H1 (cell line): Measurements from ENCODE around the gene BTBD16. TPM values are rescaled to one million over a fixed set of nuclear protein-coding genes. Genes with fewer than 3 reads are reported as not detected.

Experiments
- CTCF ChIA-PET: fragments of 300-600 bp; sonication (Branson Sonifier 250); formaldehyde crosslinking; loops from one replicate; lab custom pipeline; 2021; ENCODE audit not compliant: partially characterized antibody; lab: Charles Lee
- POLR2A ChIA-PET: fragments of 300-600 bp; sonication (Branson Sonifier 250); formaldehyde crosslinking; loops from one replicate; lab custom pipeline; 2021; ENCODE audit warnings: inconsistent platforms; ENCODE audit not compliant: partially characterized antibody; lab: Charles Lee
- DNase-seq, 2 experiments: peaks; one replicate each; pipeline versions ENCODE4 v3.0.0 to v3.0.0-alpha.2; 2010 to 2022; ENCODE audit warnings: low spot score in 2 of 2, low read depth in 1 of 2, mixed read lengths in 1 of 2
- FAIRE-seq: peaks from 2 replicates; lab custom pipeline; 2011; peaks lifted over from hg19 to GRCh38; lab: Jason Lieb, UNC
- H2AFZ ChIP-seq: 2 replicates; pipeline ENCODE4 v1.8.1; 2012; ENCODE audit warnings: low read length, inconsistent platforms
- H2AK5ac ChIP-seq: 2 replicates; pipeline ENCODE4 v1.6.1; 2013; ENCODE audit warnings: low read depth, low read length
- H2BK120ac ChIP-seq: replicated peaks from 2 replicates; pipeline ENCODE3; 2013; ENCODE audit warnings: low read depth, low read length, inconsistent platforms
- H2BK12ac ChIP-seq: 2 replicates; pipeline ENCODE4 v1.6.1; 2013; ENCODE audit warnings: low read depth, low read length
- H2BK15ac ChIP-seq: 2 replicates; pipeline ENCODE4 v1.6.1; 2013; ENCODE audit warnings: low read length
- H2BK20ac ChIP-seq: 2 replicates; pipeline ENCODE4 v1.6.1; 2013; ENCODE audit warnings: low read length
- H2BK5ac ChIP-seq: 2 replicates; pipeline ENCODE4 v1.6.1; 2013; ENCODE audit warnings: low read depth, low read length
- H3K14ac ChIP-seq: 2 replicates; pipeline ENCODE4 v1.6.1; 2013; ENCODE audit warnings: inconsistent platforms; ENCODE audit not compliant: insufficient read length
- H3K18ac ChIP-seq: 2 replicates; pipeline ENCODE4 v1.6.1; 2013; ENCODE audit warnings: low read length; ENCODE audit errors: extremely low read depth
- H3K23ac ChIP-seq: 2 replicates; pipeline ENCODE4 v1.6.1; 2013; ENCODE audit warnings: inconsistent platforms; ENCODE audit not compliant: insufficient read length
- H3K23me2 ChIP-seq: 2 replicates; pipeline ENCODE4 v1.6.1; 2013; ENCODE audit warnings: low read depth, low read length
- H3K27ac ChIP-seq: 2 replicates; pipeline ENCODE4 v1.6.1; 2011; ENCODE audit warnings: low read depth, low read length, inconsistent platforms
- H3K27me3 ChIP-seq, 4 experiments: replicated peaks in 1 of 4; 1 replicate in 1 of 4; 2 replicates in 3 of 4; pipeline versions ENCODE4 v1.6.1 to v1.8.1; 2011 to 2013; ENCODE audit warnings: low read length in 3 of 4, mild to moderate bottlenecking in 3 of 4, inconsistent platforms in 2 of 4, mixed read lengths in 2 of 4, moderate library complexity in 1 of 4; ENCODE audit not compliant: control insufficient read depth in 3 of 4, insufficient read depth in 3 of 4; ENCODE audit errors: extremely low read depth in 1 of 4
- H3K36me3 ChIP-seq, 4 experiments: 2 replicates each; pipeline versions ENCODE4 v1.6.1 to v1.8.1; 2011 to 2013; ENCODE audit warnings: mild to moderate bottlenecking in 4 of 4, low read length in 3 of 4, moderate library complexity in 2 of 4, control low read depth in 1 of 4, inconsistent platforms in 1 of 4; ENCODE audit not compliant: insufficient read depth in 4 of 4, control insufficient read depth in 2 of 4
- H3K4ac ChIP-seq: replicated peaks from 2 replicates; pipeline ENCODE3; 2013; ENCODE audit warnings: low read length, low read depth, mixed read lengths, inconsistent platforms; ENCODE audit not compliant: insufficient read length
- H3K4me1 ChIP-seq, 4 experiments: replicated peaks in 1 of 4; 1 replicate in 1 of 4; 2 replicates in 3 of 4; pipeline versions ENCODE4 v1.6.1 to v1.8.1; 2011 to 2013; ENCODE audit warnings: low read length in 3 of 4, inconsistent platforms in 2 of 4, mixed read lengths in 1 of 4; ENCODE audit not compliant: insufficient read depth in 4 of 4, control insufficient read depth in 3 of 4
- H3K4me2 ChIP-seq, 2 experiments: 2 replicates each; pipeline versions ENCODE4 v1.6.1 to v1.8.1; 2011 to 2013; ENCODE audit warnings: low read depth in 2 of 2, low read length in 2 of 2, control low read depth in 1 of 2, inconsistent platforms in 1 of 2, mild to moderate bottlenecking in 1 of 2; ENCODE audit not compliant: insufficient read depth in 1 of 2
- H3K4me3 ChIP-seq, 4 experiments: fragments of 200-600, 300-600 bp in 1 of 4; sonication (generic), shearing (Covaris generic), sonication (Bioruptor Twin) in 1 of 4; 2 replicates each; pipeline versions ENCODE4 v1.5.1 to v1.8.1; 2011 to 2016; ENCODE audit warnings: low read length in 4 of 4, low read depth in 3 of 4, control low read depth in 2 of 4, inconsistent platforms in 2 of 4, mild to moderate bottlenecking in 2 of 4, mixed read lengths in 1 of 4, moderate library complexity in 1 of 4; ENCODE audit not compliant: insufficient read depth in 2 of 4; ENCODE audit errors: extremely low read depth in 1 of 4
- H3K56ac ChIP-seq: replicated peaks from 2 replicates; pipeline ENCODE3; 2013; ENCODE audit warnings: low read depth, mild to moderate bottlenecking, mixed read lengths, low read length, inconsistent platforms; ENCODE audit not compliant: insufficient read length
- H3K79me1 ChIP-seq: 2 replicates; pipeline ENCODE4 v1.6.1; 2013; ENCODE audit warnings: low read depth, low read length, control low read depth
- H3K79me2 ChIP-seq, 2 experiments: 2 replicates each; pipeline versions ENCODE4 v1.6.1 to v1.8.1; 2012 to 2013; ENCODE audit warnings: low read length in 2 of 2, mild to moderate bottlenecking in 2 of 2, inconsistent platforms in 1 of 2; ENCODE audit not compliant: insufficient read depth in 2 of 2, control insufficient read depth in 1 of 2
- H3K9ac ChIP-seq, 4 experiments: replicated peaks in 1 of 4; 1 replicate in 1 of 4; 2 replicates in 3 of 4; pipeline versions ENCODE4 v1.6.1 to v1.8.1; 2011 to 2013; ENCODE audit warnings: low read depth in 3 of 4, low read length in 3 of 4, control low read depth in 2 of 4, mild to moderate bottlenecking in 2 of 4, moderate library complexity in 2 of 4, inconsistent platforms in 1 of 4; ENCODE audit errors: extremely low read depth in 1 of 4
- H3K9me3 ChIP-seq, 2 experiments: 2 replicates each; pipeline versions ENCODE4 v1.6.1 to v1.8.1; 2012 to 2013; ENCODE audit warnings: mild to moderate bottlenecking in 2 of 2, moderate library complexity in 2 of 2, control low read depth in 1 of 2, inconsistent platforms in 1 of 2, low read depth in 1 of 2, low read length in 1 of 2, mixed read lengths in 1 of 2; ENCODE audit not compliant: insufficient read depth in 2 of 2
- H4K20me1 ChIP-seq, 2 experiments: replicated peaks in 1 of 2; 2 replicates each; pipeline versions ENCODE3 to v1.8.1; 2011 to 2013; ENCODE audit warnings: inconsistent platforms in 2 of 2, low read length in 2 of 2, mild to moderate bottlenecking in 1 of 2; ENCODE audit not compliant: insufficient read depth in 2 of 2, control insufficient read depth in 1 of 2
- H4K5ac ChIP-seq: 2 replicates; pipeline ENCODE4 v1.6.1; 2013; ENCODE audit warnings: low read length, low read depth, mixed read lengths, inconsistent platforms; ENCODE audit not compliant: insufficient read length
- H4K8ac ChIP-seq: 2 replicates; pipeline ENCODE4 v1.8.0; 2013; ENCODE audit warnings: mild to moderate bottlenecking, moderate library complexity, low read length, inconsistent platforms; ENCODE audit not compliant: insufficient read depth; ENCODE audit errors: extremely low read depth
- H4K91ac ChIP-seq: replicated peaks from 2 replicates; pipeline ENCODE3; 2013; ENCODE audit warnings: low read length, mixed read lengths, inconsistent platforms; ENCODE audit not compliant: insufficient read length
- ASH2L ChIP-seq: fragments of 200-600, 300-600 bp; sonication (generic); IDR thresholded peaks from one replicate; pipeline ENCODE4 v1.7.1; 2017; ENCODE audit warnings: low read length
- CEBPB ChIP-seq: IDR thresholded peaks from 2 replicates; pipeline ENCODE4 v1.6.1; 2012; ENCODE audit warnings: low read depth, low read length
- CHD1 ChIP-seq: IDR thresholded peaks from 2 replicates; pipeline ENCODE4 v1.6.1; 2012; ENCODE audit warnings: low read depth, low read length, improper control_type of control experiment
- E2F6 ChIP-seq: IDR thresholded peaks from 2 replicates; pipeline ENCODE4 v1.6.1; 2012; ENCODE audit warnings: inconsistent platforms
- EGR1 ChIP-seq: IDR thresholded peaks from 2 replicates; pipeline ENCODE4 v1.6.1; 2011; ENCODE audit warnings: low read depth, low read length, borderline replicate concordance
- GTF2F1 ChIP-seq: IDR thresholded peaks from 2 replicates; pipeline ENCODE4 v1.6.1; 2012; ENCODE audit warnings: low read depth, low read length, improper control_type of control experiment, borderline replicate concordance
- POLR2AphosphoS5 ChIP-seq: IDR thresholded peaks from 2 replicates; pipeline ENCODE4 v1.6.1; 2011; ENCODE audit warnings: low read depth, low read length
- POU5F1 ChIP-seq: IDR thresholded peaks from 2 replicates; pipeline ENCODE4 v1.6.1; 2011; ENCODE audit warnings: low read depth, mild to moderate bottlenecking, low read length, moderate library complexity
- SIX5 ChIP-seq: IDR thresholded peaks from 2 replicates; pipeline ENCODE4 v1.6.1; 2011; ENCODE audit warnings: mild to moderate bottlenecking, low read depth, low read length
- SRF ChIP-seq: IDR thresholded peaks from 2 replicates; pipeline ENCODE4 v1.6.1; 2011; ENCODE audit warnings: mild to moderate bottlenecking, low read depth, low read length, moderate library complexity
- TEAD4 ChIP-seq: IDR thresholded peaks from 2 replicates; pipeline ENCODE4 v1.6.1; 2012; ENCODE audit warnings: low read depth, low read length, inconsistent platforms, mixed read lengths
- YY1 ChIP-seq: IDR thresholded peaks from 2 replicates; pipeline ENCODE4 v1.6.1; 2011; ENCODE audit warnings: low read depth, mild to moderate bottlenecking, low read length
- WGBS, 2 experiments: shearing (Covaris generic) in 1 of 2; methylation state at CpG; one replicate each; pipeline versions ENCODE4 v1.1.6 to v1.1.7; 2013 to 2015; ENCODE audit warnings: low lambda C conversion rate in 2 of 2, mixed read lengths in 2 of 2, inconsistent platforms in 1 of 2, low coverage in 1 of 2, missing lambda C conversion rate in 1 of 2; ENCODE audit not compliant: insufficient replicate concordance in 2 of 2, insufficient coverage in 1 of 2, insufficient read length in 1 of 2; ENCODE audit errors: extremely low coverage in 1 of 2, missing lambda C conversion rate in 1 of 2; 5-methylcytosine and 5-hydroxymethylcytosine counted together
- polyA plus RNA-seq, 7 experiments: library from polyadenylated mRNA; depleted of rRNA in 3 of 7; stranded (reverse) in 5 of 7; unstranded in 2 of 7; fragments of >200 nt in 5 of 7; fragments of 200-250 nt in 2 of 7; gene quantifications; 1 replicate in 5 of 7; 2 replicates in 1 of 7; 4 replicates in 1 of 7; pipeline versions ENCODE4 v1.2.1 to v1.2.3, GENCODE V29; 2011 to 2013; ENCODE audit warnings: missing spikeins in 2 of 7, mixed read lengths in 2 of 7
- total RNA-seq: library from RNA; stranded (reverse); fragmentation: NEBNext Ultra II Directional; extraction: Animal tissue kit (Norgen Biotek cat#: 25700); gene quantifications from 2 replicates; pipeline ENCODE4 v1.2.1, GENCODE V29; 2021

Gene BTBD16
- total and polyA plus RNA-seq, 2 of the 8 experiments (the other 6 are each of a cell fraction or from before 2014, with no cell fraction given), result 0.05 TPM; not detected in 1

GRCh38 chr10:122379537-122379936, 108.4 kb downstream of the BTBD16 start:
- Histone ChIP-seq H4K91ac (no peak overlapping the region), H2BK120ac (no peak overlapping the region), H3K4me2 (no peak overlapping the region), H3K79me1 (peaks cover 6% of the 10 kb centered on the region; the same call in 1 of the 2 replicates), H3K4ac (no peak overlapping the region), H2AFZ (no peak overlapping the region), H3K4me1 (peaks cover 0 to 3% (median 0%) of the 10 kb centered on the region in 4 experiments; a peak in 2 of 7 replicates), H3K4me3 (no peak overlapping the region), H3K14ac (no peak overlapping the region), H3K9ac (no peak overlapping the region), H4K20me1 (peaks cover 0 to 2% of the 10 kb centered on the region in 2 experiments), H3K18ac (no peak overlapping the region), H3K36me3 (no peaks in the 10 kb centered on the region; a peak in 3 of 8 replicates), H4K5ac (no peak overlapping the region), H3K27ac (no peak overlapping the region), H2AK5ac (no peak overlapping the region), H2BK5ac (no peak overlapping the region), H4K8ac (no peak overlapping the region), H3K27me3 (no peaks in the 10 kb centered on the region), H3K79me2 (peaks cover 14 to 87% of the 10 kb centered on the region in 2 experiments; a peak in 3 of 4 replicates), H2BK20ac (no peak overlapping the region), H3K23me2 (no peaks in the 10 kb centered on the region; the same call in 1 of the 2 replicates), H3K9me3 (no peaks in the 10 kb centered on the region), H2BK15ac (no peak overlapping the region), H3K56ac (no peak overlapping the region), H2BK12ac (no peak overlapping the region), H3K23ac (no peak overlapping the region)
- DNase-seq (no peak), FAIRE-seq (no peak)
- CTCF ChIA-PET, result no interaction called here
- 81% methylated on average over 2 of the region's 2 CpGs; no CpG with 5 or more reads in 1 of the 2 experiments for WGBS, 2 experiments
- POLR2A ChIA-PET, result no interaction called here
- no peak for TF ChIP-seq CHD1
- TF ChIP-seq SIX5, result no peak
- no peak for TF ChIP-seq SRF
- TF ChIP-seq YY1, result no peak
- TF ChIP-seq E2F6, result no peak
- TF ChIP-seq TEAD4, result no peak
- no peak for TF ChIP-seq CEBPB
- no peak for TF ChIP-seq GTF2F1
- TF ChIP-seq POU5F1, result no peak
- TF ChIP-seq ASH2L, result no peak
- no peak for TF ChIP-seq EGR1
- TF ChIP-seq POLR2AphosphoS5, result no peak
